ENCODE data around the gene PFN4. TPM values are rescaled to one million over a fixed set of nuclear protein-coding genes. Genes with fewer than 3 reads are reported as not detected.
"Not testable (repeated sequence)": the region's sequence is repeated elsewhere in the genome, so short reads cannot be mapped to it uniquely, and the experiment has no call there.

The PFN4 gene
- total and polyA plus RNA-seq, 4 experiments from 2014 or later = not detected

GRCh38 chr2:24160761-24161160 lies 37.6 kb upstream of the PFN4 start:
- H3K36me3 Mint-ChIP-seq = peaks cover 10 to 36% of the 10 kb centered on the region in 2 donors
- H3K4me1 Mint-ChIP-seq = no peaks in the 10 kb centered on the region
- no peak overlapping the region for H3K4me3 Mint-ChIP-seq
- H3K27ac Mint-ChIP-seq = no peak overlapping the region
- peaks cover 0 to 2% of the 10 kb centered on the region in 2 donors for H3K27me3 Mint-ChIP-seq
- no peaks in the 10 kb centered on the region for H3K4me1 ChIP-seq (ENCODE audit: insufficient read depth, low read length)
- POLR2A ChIA-PET (ENCODE audit: partially characterized antibody) = no interaction called here
- H3K9me3 Mint-ChIP-seq = peaks cover 0 to 8% (median 0%) of the 10 kb centered on the region in 8 donors
- no peak for DNase-seq
- intact Hi-C loops (cut with micrococcal nuclease) = no loop called here
- H3K36me3 ChIP-seq (ENCODE audit: insufficient read depth, low read length) = no peaks in the 10 kb centered on the region
- no peaks in the 10 kb centered on the region for H3K27me3 ChIP-seq (ENCODE audit: insufficient read depth, low read length)
- H3K4me3 ChIP-seq (ENCODE audit: low read length in 2 of 2) = no peak overlapping the region
- H3K9me3 ChIP-seq (ENCODE audit: control insufficient read depth in 1 of 2, low read length in 2 of 2) = no peaks in the 10 kb centered on the region
- CTCF ChIA-PET (ENCODE audit: partially characterized antibody) = interaction anchor here (4.8 kb wide), 1 partner anchor 336 kb away, joined by 26 read pairs; no protein-coding TSS in a partner anchor
- H3K27ac ChIP-seq (ENCODE audit: low read depth, low read length) = no peak overlapping the region

- POLR2A ChIA-PET (ENCODE audit: partially characterized antibody) = no interaction called here
- no peaks in the 10 kb centered on the region for H3K4me1 ChIP-seq (ENCODE audit: insufficient read depth, low read length)
- peaks cover 0 to 8% (median 0%) of the 10 kb centered on the region in 8 donors for H3K9me3 Mint-ChIP-seq
- no peaks in the 10 kb centered on the region for H3K4me1 Mint-ChIP-seq
- intact Hi-C loops (cut with micrococcal nuclease) = no loop called here
- H3K4me3 ChIP-seq (ENCODE audit: low read length in 2 of 2) = no peak overlapping the region
- peaks cover 10 to 36% of the 10 kb centered on the region in 2 donors for H3K36me3 Mint-ChIP-seq
- H3K36me3 ChIP-seq (ENCODE audit: insufficient read depth, low read length) = no peaks in the 10 kb centered on the region
- H3K4me3 Mint-ChIP-seq = no peak overlapping the region
- no peak overlapping the region for H3K27ac Mint-ChIP-seq
- no peak overlapping the region for H3K27ac ChIP-seq (ENCODE audit: low read depth, low read length)
- peaks cover 0 to 2% of the 10 kb centered on the region in 2 donors for H3K27me3 Mint-ChIP-seq
- no peak for DNase-seq
- CTCF ChIA-PET (ENCODE audit: partially characterized antibody) = no interaction called here
- H3K9me3 ChIP-seq (ENCODE audit: control insufficient read depth in 1 of 2, low read length in 2 of 2) = no peaks in the 10 kb centered on the region
- no peaks in the 10 kb centered on the region for H3K27me3 ChIP-seq (ENCODE audit: insufficient read depth, low read length)
Observed at GRCh38 chr2:24159708-24160107, 36.6 kb upstream of the PFN4 start.

DNA sequence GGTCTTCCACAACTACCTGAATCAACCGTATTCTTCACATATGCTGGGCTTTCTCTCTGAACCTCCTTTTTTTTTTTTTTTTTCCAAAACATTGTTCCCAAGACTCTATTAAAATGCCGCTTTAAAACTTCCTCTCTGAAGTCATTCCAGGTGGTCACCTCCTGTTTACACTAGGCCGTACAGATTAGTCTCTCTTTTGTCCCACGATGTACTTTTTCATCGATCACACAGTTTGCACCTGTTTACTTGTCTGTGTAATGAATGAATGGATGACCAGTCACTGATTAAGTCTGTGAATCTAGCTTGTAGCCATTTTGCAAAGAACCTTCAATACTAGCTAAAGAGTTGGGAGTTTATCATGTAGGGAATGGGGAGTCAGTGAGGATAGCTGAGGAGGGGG lies 35.0 kb upstream of the PFN4 start:
- Histone ChIP-seq H3K4me1 (ENCODE audit: insufficient read depth, low read length) (no peaks in the 10 kb centered on the region), H3K9me3 (ENCODE audit: control insufficient read depth in 1 of 2, low read length in 2 of 2) (no peaks in the 10 kb centered on the region), H3K27ac (ENCODE audit: low read depth, low read length) (no peak overlapping the region), H3K27me3 (ENCODE audit: insufficient read depth, low read length) (no peaks in the 10 kb centered on the region), H3K36me3 (ENCODE audit: insufficient read depth, low read length) (no peaks in the 10 kb centered on the region), H3K4me3 (ENCODE audit: low read length in 2 of 2) (no peak overlapping the region)
- Mint-ChIP-seq H3K27me3 (no peaks in the 10 kb centered on the region), H3K4me3 (no peak overlapping the region), H3K9me3 (peaks cover 0 to 8% (median 0%) of the 10 kb centered on the region in 8 donors), H3K36me3 (peaks cover 13 to 42% of the 10 kb centered on the region in 2 donors), H3K27ac (no peak overlapping the region), H3K4me1 (no peaks in the 10 kb centered on the region)
- CTCF ChIA-PET (ENCODE audit: partially characterized antibody) = no interaction called here
- intact Hi-C loops (cut with micrococcal nuclease) = no loop called here
- DNase-seq = no peak
- POLR2A ChIA-PET (ENCODE audit: partially characterized antibody) = no interaction called here

GRCh38 chr2:24153478-24153877 lies 30.3 kb upstream of the PFN4 start:
- DNase-seq = no peak
- Mint-ChIP-seq H3K9me3 (peaks cover 0 to 13% (median 5%) of the 10 kb centered on the region in 8 donors), H3K4me3 (no peak overlapping the region), H3K4me1 (no peaks in the 10 kb centered on the region), H3K27me3 (no peaks in the 10 kb centered on the region), H3K27ac (no peak overlapping the region), H3K36me3 (peaks cover 29 to 44% of the 10 kb centered on the region in 2 donors)
- intact Hi-C loops (cut with micrococcal nuclease) = no loop called here
- Histone ChIP-seq H3K4me3 (ENCODE audit: low read length in 2 of 2) (no peak overlapping the region), H3K4me1 (ENCODE audit: insufficient read depth, low read length) (no peaks in the 10 kb centered on the region), H3K36me3 (ENCODE audit: insufficient read depth, low read length) (no peaks in the 10 kb centered on the region), H3K27ac (ENCODE audit: low read depth, low read length) (no peak overlapping the region), H3K9me3 (ENCODE audit: control insufficient read depth in 1 of 2, low read length in 2 of 2) (no peaks in the 10 kb centered on the region), H3K27me3 (ENCODE audit: insufficient read depth, low read length) (no peaks in the 10 kb centered on the region)
- ChIA-PET CTCF (ENCODE audit: partially characterized antibody) (no interaction called here), POLR2A (ENCODE audit: partially characterized antibody) (no interaction called here)

- Mint-ChIP-seq H3K36me3 (peaks cover 32 to 48% of the 10 kb centered on the region in 2 donors), H3K9me3 (peaks cover 3 to 22% (median 11%) of the 10 kb centered on the region in 8 donors), H3K4me3 (no peak overlapping the region), H3K27ac (no peak overlapping the region), H3K4me1 (no peaks in the 10 kb centered on the region), H3K27me3 (no peaks in the 10 kb centered on the region)
- H3K27me3 ChIP-seq (ENCODE audit: insufficient read depth, low read length) = no peaks in the 10 kb centered on the region
- H3K27ac ChIP-seq (ENCODE audit: low read depth, low read length) = no peak overlapping the region
- no peak overlapping the region for H3K4me3 ChIP-seq (ENCODE audit: low read length in 2 of 2)
- no peaks in the 10 kb centered on the region for H3K36me3 ChIP-seq (ENCODE audit: insufficient read depth, low read length)
- no peak for DNase-seq
- CTCF ChIA-PET (ENCODE audit: partially characterized antibody) = no interaction called here
- POLR2A ChIA-PET (ENCODE audit: partially characterized antibody) = no interaction called here
- peaks cover 0 to 4% of the 10 kb centered on the region in 2 donors for H3K9me3 ChIP-seq (ENCODE audit: control insufficient read depth in 1 of 2, low read length in 2 of 2)
- no peaks in the 10 kb centered on the region for H3K4me1 ChIP-seq (ENCODE audit: insufficient read depth, low read length)
- intact Hi-C loops (cut with micrococcal nuclease) = no loop called here
Observed at GRCh38 chr2:24152413-24153197, 29.5 kb upstream of the PFN4 start.

GRCh38 chr2:24147364-24147763 lies 24.2 kb upstream of the PFN4 start:
- peaks cover 35 to 52% of the 10 kb centered on the region in 2 donors for H3K36me3 Mint-ChIP-seq

DNA sequence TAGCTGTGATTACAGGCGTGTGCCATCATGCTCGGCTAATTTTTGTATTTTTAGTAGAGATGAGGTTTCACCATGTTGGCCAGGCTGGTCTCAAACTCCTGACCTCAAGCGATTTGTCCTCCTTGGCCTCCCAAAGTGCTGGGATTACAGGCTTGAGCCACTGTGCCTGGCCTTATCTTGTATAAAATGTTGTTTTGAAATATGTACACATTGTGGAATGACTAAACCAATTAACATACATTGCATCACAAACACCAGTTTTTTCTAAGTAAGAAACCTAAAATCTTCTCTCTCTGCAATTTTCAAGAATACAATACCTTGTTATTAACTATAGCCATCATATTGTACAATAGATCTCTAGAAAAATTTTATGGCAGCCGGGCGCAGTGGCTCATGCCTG lies 17.2 kb upstream of the PFN4 start:
- H3K4me3 ChIP-seq (ENCODE audit: low read length in 2 of 2); H3K27me3 ChIP-seq (ENCODE audit: insufficient read depth, low read length); H3K27ac ChIP-seq (ENCODE audit: low read depth, low read length); H3K27ac Mint-ChIP-seq; H3K4me3 Mint-ChIP-seq; H3K4me1 Mint-ChIP-seq; intact Hi-C loops (cut with micrococcal nuclease); H3K9me3 ChIP-seq (ENCODE audit: control insufficient read depth in 1 of 2, low read length in 2 of 2); H3K4me1 ChIP-seq (ENCODE audit: insufficient read depth, low read length); H3K9me3 Mint-ChIP-seq; POLR2A ChIA-PET (ENCODE audit: partially characterized antibody); DNase-seq; H3K36me3 ChIP-seq (ENCODE audit: insufficient read depth, low read length); CTCF ChIA-PET (ENCODE audit: partially characterized antibody); H3K27me3 Mint-ChIP-seq: not testable (repeated sequence)
- H3K36me3 Mint-ChIP-seq = peaks cover 6 to 20% of the 10 kb centered on the region in 2 donors

More at GRCh38 chr2:24147364-24147763, 24.2 kb upstream of the PFN4 start:
- ChIA-PET CTCF (ENCODE audit: partially characterized antibody) (no interaction called here), POLR2A (ENCODE audit: partially characterized antibody) (no interaction called here)
- Mint-ChIP-seq H3K4me3 (no peak overlapping the region), H3K27ac (no peak overlapping the region), H3K27me3 (no peaks in the 10 kb centered on the region), H3K9me3 (peaks cover 7 to 31% (median 18%) of the 10 kb centered on the region in 8 donors), H3K4me1 (no peaks in the 10 kb centered on the region)
- no peak overlapping the region for H3K4me3 ChIP-seq (ENCODE audit: low read length in 2 of 2)
- H3K4me1 ChIP-seq (ENCODE audit: insufficient read depth, low read length) = no peaks in the 10 kb centered on the region
- H3K27ac ChIP-seq (ENCODE audit: low read depth, low read length) = no peak overlapping the region
- H3K27me3 ChIP-seq (ENCODE audit: insufficient read depth, low read length) = no peaks in the 10 kb centered on the region
- H3K9me3 ChIP-seq (ENCODE audit: control insufficient read depth in 1 of 2, low read length in 2 of 2) = peaks cover 0 to 10% of the 10 kb centered on the region in 2 donors
- H3K36me3 ChIP-seq (ENCODE audit: insufficient read depth, low read length) = no peaks in the 10 kb centered on the region
- DNase-seq = no peak
- intact Hi-C loops (cut with micrococcal nuclease) = no loop called here

Data from CD4-positive, alpha-beta memory T cell (primary cell).